ENCODE measurements around the gene SLC37A2. TPM values are rescaled to one million over a fixed set of nuclear protein-coding genes. Genes with fewer than 3 reads are reported as not detected.
A peak's percentile ranks its signal among the peaks of the same experiment; 100 is the strongest.

SLC37A2 gene
- total and polyA plus RNA-seq, 2 of the 4 experiments (the other 2 are of a cell fraction) = 0.72 to 1.1 TPM

DNA sequence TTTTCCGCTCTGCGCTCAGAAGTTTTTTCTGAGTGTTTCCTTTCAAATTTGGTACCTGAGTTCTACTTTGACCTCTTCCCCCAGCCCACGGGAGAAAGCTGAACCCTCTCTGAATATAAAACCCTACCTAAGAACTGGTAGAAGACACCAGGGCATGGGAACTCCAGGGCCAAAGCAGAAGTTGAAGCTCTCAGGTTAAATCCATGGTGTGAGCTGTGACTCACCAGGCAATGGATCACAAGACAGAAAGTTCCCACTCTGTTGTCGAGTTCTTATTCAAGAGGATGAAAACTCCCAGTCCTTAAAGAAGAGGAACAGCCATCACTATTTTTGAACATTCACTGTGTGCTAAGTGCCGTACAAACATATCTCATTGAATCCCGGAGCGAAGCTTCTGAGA is 39.4 kb downstream of the SLC37A2 start:
- no peak for ATAC-seq (ENCODE audit: low read depth)
- H4K91ac ChIP-seq (ENCODE audit: insufficient read depth, low read depth, low read length) = no peak overlapping the region
- intact Hi-C loops (cut with micrococcal nuclease) = no loop called here
- H2BK5ac ChIP-seq (ENCODE audit: low read depth, low read length, poor library complexity, severe bottlenecking) = no peak overlapping the region
- no peak overlapping the region for H2BK20ac ChIP-seq (ENCODE audit: low read depth, low read length)
- peaks cover 0 to 9% of the 10 kb centered on the region in 2 experiments; a peak in 2 of 4 replicates for H3K79me1 ChIP-seq (ENCODE audit: low read depth in 1 of 2, low read length in 2 of 2)
- H3K18ac ChIP-seq (ENCODE audit: low read depth, low read length) = no peak overlapping the region
- ChIA-PET POLR2A (ENCODE audit: unreplicated experiment) (no interaction called here), CTCF (no interaction called here)
- WGBS, 2 experiments (ENCODE audit: extremely low coverage in 2 of 2, insufficient read length in 1 of 2) = no CpG with 5 or more reads among the region's 7 CpGs
- H3K4me1 ChIP-seq (ENCODE audit: control insufficient read depth, insufficient read depth, low read length) = peaks cover 2% of the 10 kb centered on the region; the same call in 1 of the 2 replicates
- H3K23ac ChIP-seq (ENCODE audit: low read depth, low read length) = no peak overlapping the region
- no peak overlapping the region for H3K4me2 ChIP-seq (ENCODE audit: low read depth, low read length)
- no peaks in the 10 kb centered on the region for H3K27me3 ChIP-seq (ENCODE audit: control insufficient read depth, insufficient read depth, low read length)
- no peaks in the 10 kb centered on the region for H3K9me3 ChIP-seq (ENCODE audit: control insufficient read depth, insufficient read depth, low read length)
- DNase-seq = peak; percentile 24
- no peak overlapping the region for H3K9ac ChIP-seq (ENCODE audit: low read depth, low read length)
- H4K8ac ChIP-seq (ENCODE audit: low read depth in 2 of 2, low read length in 2 of 2) = no peak overlapping the region
- H4K20me1 ChIP-seq (ENCODE audit: insufficient read depth, low read length) = no peaks in the 10 kb centered on the region
- dilution Hi-C loops (cut with HindIII; ENCODE audit: low sequenced_read_pairs, unreplicated experiment) = no loop called here
- in situ Hi-C loops (cut with MboI; ENCODE audit: low sequenced_read_pairs) = no loop called here
- H3K14ac ChIP-seq (replicated peaks; ENCODE audit: low read depth, low read length) = no peak overlapping the region
- H3K36me3 ChIP-seq (ENCODE audit: control insufficient read depth, insufficient read depth, low read length) = peaks cover 8% of the 10 kb centered on the region
- no peak overlapping the region for H2AFZ ChIP-seq (replicated peaks; ENCODE audit: low read length, poor library complexity)
- no peak overlapping the region for H2BK120ac ChIP-seq (ENCODE audit: low read depth, low read length)
- H3K9me1 ChIP-seq (ENCODE audit: insufficient read depth, low read length) = no peaks in the 10 kb centered on the region
- no peak overlapping the region for H2AK9ac ChIP-seq (replicated peaks; ENCODE audit: low read depth, low read length, poor library complexity)
- no peak overlapping the region for H2AK5ac ChIP-seq (ENCODE audit: low read depth, low read length)
- H4K5ac ChIP-seq (ENCODE audit: low read depth, low read length) = no peak overlapping the region
- no TSS peak for BruUV-seq (replicated peaks)
- no peak overlapping the region for H3K56ac ChIP-seq (ENCODE audit: extremely low read depth, insufficient read depth, low read length)
- H2BK15ac ChIP-seq (ENCODE audit: low read depth, low read length) = no peak overlapping the region
- H3K4me3 ChIP-seq (ENCODE audit: insufficient read depth, low read depth, low read length) = no peak overlapping the region
- H3K27ac ChIP-seq (ENCODE audit: insufficient read depth, low read length) = no peak overlapping the region
- H3K4ac ChIP-seq (ENCODE audit: low read depth, low read length) = no peak overlapping the region
- TF ChIP-seq, protein P1, sequence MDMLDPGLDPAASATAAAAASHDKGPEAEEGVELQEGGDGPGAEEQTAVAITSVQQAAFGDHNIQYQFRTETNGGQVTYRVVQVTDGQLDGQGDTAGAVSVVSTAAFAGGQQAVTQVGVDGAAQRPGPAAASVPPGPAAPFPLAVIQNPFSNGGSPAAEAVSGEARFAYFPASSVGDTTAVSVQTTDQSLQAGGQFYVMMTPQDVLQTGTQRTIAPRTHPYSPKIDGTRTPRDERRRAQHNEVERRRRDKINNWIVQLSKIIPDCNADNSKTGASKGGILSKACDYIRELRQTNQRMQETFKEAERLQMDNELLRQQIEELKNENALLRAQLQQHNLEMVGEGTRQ (IDR thresholded peaks at IDR 0.05; ENCODE audit: low read depth, low read length) = no peak
- TF ChIP-seq SMC3 (IDR thresholded peaks at IDR 0.05; ENCODE audit: low read depth, low read length) = no peak
- TF ChIP-seq MAZ (IDR thresholded peaks at IDR 0.05; ENCODE audit: borderline replicate concordance, low read depth, low read length) = no peak
- TF ChIP-seq, protein P2, sequence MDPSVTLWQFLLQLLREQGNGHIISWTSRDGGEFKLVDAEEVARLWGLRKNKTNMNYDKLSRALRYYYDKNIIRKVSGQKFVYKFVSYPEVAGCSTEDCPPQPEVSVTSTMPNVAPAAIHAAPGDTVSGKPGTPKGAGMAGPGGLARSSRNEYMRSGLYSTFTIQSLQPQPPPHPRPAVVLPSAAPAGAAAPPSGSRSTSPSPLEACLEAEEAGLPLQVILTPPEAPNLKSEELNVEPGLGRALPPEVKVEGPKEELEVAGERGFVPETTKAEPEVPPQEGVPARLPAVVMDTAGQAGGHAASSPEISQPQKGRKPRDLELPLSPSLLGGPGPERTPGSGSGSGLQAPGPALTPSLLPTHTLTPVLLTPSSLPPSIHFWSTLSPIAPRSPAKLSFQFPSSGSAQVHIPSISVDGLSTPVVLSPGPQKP (IDR thresholded peaks at IDR 0.05; ENCODE audit: borderline replicate concordance, low read depth, low read length) = no peak
- no peak for TF ChIP-seq BHLHE40 (IDR thresholded peaks at IDR 0.05; ENCODE audit: low read depth, low read length)
- no peak for TF ChIP-seq MXI1 (IDR thresholded peaks at IDR 0.05; ENCODE audit: borderline replicate concordance, low read depth, low read length)
- TF ChIP-seq, protein P3, sequence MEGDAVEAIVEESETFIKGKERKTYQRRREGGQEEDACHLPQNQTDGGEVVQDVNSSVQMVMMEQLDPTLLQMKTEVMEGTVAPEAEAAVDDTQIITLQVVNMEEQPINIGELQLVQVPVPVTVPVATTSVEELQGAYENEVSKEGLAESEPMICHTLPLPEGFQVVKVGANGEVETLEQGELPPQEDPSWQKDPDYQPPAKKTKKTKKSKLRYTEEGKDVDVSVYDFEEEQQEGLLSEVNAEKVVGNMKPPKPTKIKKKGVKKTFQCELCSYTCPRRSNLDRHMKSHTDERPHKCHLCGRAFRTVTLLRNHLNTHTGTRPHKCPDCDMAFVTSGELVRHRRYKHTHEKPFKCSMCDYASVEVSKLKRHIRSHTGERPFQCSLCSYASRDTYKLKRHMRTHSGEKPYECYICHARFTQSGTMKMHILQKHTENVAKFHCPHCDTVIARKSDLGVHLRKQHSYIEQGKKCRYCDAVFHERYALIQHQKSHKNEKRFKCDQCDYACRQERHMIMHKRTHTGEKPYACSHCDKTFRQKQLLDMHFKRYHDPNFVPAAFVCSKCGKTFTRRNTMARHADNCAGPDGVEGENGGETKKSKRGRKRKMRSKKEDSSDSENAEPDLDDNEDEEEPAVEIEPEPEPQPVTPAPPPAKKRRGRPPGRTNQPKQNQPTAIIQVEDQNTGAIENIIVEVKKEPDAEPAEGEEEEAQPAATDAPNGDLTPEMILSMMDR (conservative IDR thresholded peaks at IDR 0.05; ENCODE audit: low read depth, low read length) = no peak
- no peak for TF ChIP-seq NFE2L2 (IDR thresholded peaks at IDR 0.05; ENCODE audit: low read depth, low read length)
- no peak for TF ChIP-seq RFX5 (IDR thresholded peaks at IDR 0.05; ENCODE audit: low read depth, low read length)
- TF ChIP-seq RCOR1 (IDR thresholded peaks at IDR 0.05; ENCODE audit: insufficient replicate concordance, low read length) = no peak
- no peak for TF ChIP-seq POLR2A (IDR thresholded peaks at IDR 0.05; ENCODE audit: low read depth, low read length)
- no peak for TF ChIP-seq CHD1 (IDR thresholded peaks at IDR 0.05; ENCODE audit: low read depth, low read length)
- TF ChIP-seq MAFK (IDR thresholded peaks at IDR 0.05; ENCODE audit: low read depth, low read length) = no peak
- no peak for TF ChIP-seq FOS (IDR thresholded peaks at IDR 0.05; ENCODE audit: low read depth, low read length)
- no peak for TF ChIP-seq CEBPB (IDR thresholded peaks at IDR 0.05; ENCODE audit: low read depth, low read length)

All from IMR-90 (cell line).